NT2/D1 (cell line): ENCODE data around the gene OLFML2B.

Experiments
- YY1 ChIP-seq: IDR thresholded peaks from 2 replicates; pipeline ENCODE4 v1.6.1; 2011; ENCODE audit not compliant: insufficient read length, insufficient read depth
- ZNF274 ChIP-seq: IDR thresholded peaks from 2 replicates; pipeline ENCODE4 v1.6.1; 2011; ENCODE audit warnings: mild to moderate bottlenecking, low read depth, low read length

GRCh38 chr1:162008799-162009198, 14.9 kb downstream of the OLFML2B start:
- TF ChIP-seq ZNF274 (no peak), YY1 (no peak)
